HG03045 (cell line): ENCODE data around the gene RHOU.
A peak's percentile ranks its signal among the peaks of the same experiment; 100 is the strongest.
"Not testable (repeated sequence)": the region's sequence is repeated elsewhere in the genome, so short reads cannot be mapped to it uniquely, and the experiment has no call there.

Experiments
- ATAC-seq: cut with Tn5 transposase; IDR thresholded peaks from one replicate; pipeline ENCODE4 v1.9.1; 2021; ENCODE audit warnings: mild to moderate bottlenecking, moderate library complexity; ENCODE audit not compliant: unreplicated experiment

RHOU gene

GRCh38 chr1:228734881-228735801, at the start of gene RHOU:
RHOU (plus strand) TSS chr1:228735479; CDS start chr1:228735743, 264 bp downstream.
- ATAC-seq: peak; percentile 65

- ATAC-seq: no peak
Measured at GRCh38 chr1:228687587-228687986, 47.7 kb upstream of the RHOU start.

- no peak for ATAC-seq
Measured at GRCh38 chr1:228689255-228689654, 46.0 kb upstream of the RHOU start.

GRCh38 chr1:228691211-228691610, 44.1 kb upstream of the RHOU start:
- no peak for ATAC-seq

GRCh38 chr1:228691926-228692325, 43.4 kb upstream of the RHOU start:
- no peak for ATAC-seq

GRCh38 chr1:228694447-228694846, 40.8 kb upstream of the RHOU start:
- ATAC-seq: not testable (repeated sequence)

GRCh38 chr1:228695015-228695955, 40.0 kb upstream of the RHOU start:
- no peak for ATAC-seq

GRCh38 chr1:228697207-228698016, 37.9 kb upstream of the RHOU start:
- no peak for ATAC-seq

- no peak for ATAC-seq
Measured at GRCh38 chr1:228698017-228698329, 37.3 kb upstream of the RHOU start.

GRCh38 chr1:228702433-228702832, 32.8 kb upstream of the RHOU start:
- ATAC-seq: no peak

- no peak for ATAC-seq
Measured at GRCh38 chr1:228706305-228706704, 29.0 kb upstream of the RHOU start.

GRCh38 chr1:228717081-228717480, 18.2 kb upstream of the RHOU start:
- no peak for ATAC-seq

GRCh38 chr1:228721407-228721806, 13.9 kb upstream of the RHOU start:
- ATAC-seq: no peak

GRCh38 chr1:228723287-228723686, 12.0 kb upstream of the RHOU start:
- no peak for ATAC-seq

- ATAC-seq: no peak
Measured at GRCh38 chr1:228723921-228724320, 11.4 kb upstream of the RHOU start.

- no peak for ATAC-seq
Measured at GRCh38 chr1:228725178-228725577, 10.1 kb upstream of the RHOU start.

GRCh38 chr1:228727681-228728171, 7.6 kb upstream of the RHOU start:
- ATAC-seq: no peak

- no peak for ATAC-seq
Measured at GRCh38 chr1:228732426-228732825, 2.9 kb upstream of the RHOU start.

GRCh38 chr1:228733576-228733975, 1.7 kb upstream of the RHOU start:
- no peak for ATAC-seq

- no peak for ATAC-seq
Measured at GRCh38 chr1:228735871-228736586, 750 bp downstream of the RHOU start.
